ENCODE measurements around the gene PPP6R1. TPM values are rescaled to one million over a fixed set of nuclear protein-coding genes. Genes with fewer than 3 reads are reported as not detected.

PPP6R1 gene
- polyA plus RNA-seq, 2 donors = 29.8 to 30.6 TPM

GRCh38 chr19:55283548-55284377 lies 24.9 kb upstream of the PPP6R1 start, which contains the start of gene BRSK1:
Gene BRSK1 (plus strand): TSS chr19:55283997. CDS start chr19:55284443, 446 bp downstream.
- Histone ChIP-seq H3K27ac (ENCODE audit: low read depth in 2 of 2, low read length in 1 of 2) (peak within 1 kb of the TSS; percentile 8 to 35), H3K4me3 (ENCODE audit: low read depth in 1 of 2, low read length in 2 of 2) (peak within 1 kb of the TSS in 1 of 2 donors; percentile 38), H3K27me3 (ENCODE audit: control insufficient read depth in 1 of 2, insufficient read depth in 2 of 2, low read length in 2 of 2) (no peaks in the 10 kb centered on the region), H3K9me3 (ENCODE audit: control insufficient read depth in 2 of 2, insufficient read depth in 1 of 2, low read depth in 1 of 2, low read length in 1 of 2) (no peaks in the 10 kb centered on the region), H3K36me3 (ENCODE audit: control insufficient read depth in 2 of 2, insufficient read depth in 2 of 2, low read length in 1 of 2) (no peaks in the 10 kb centered on the region), H3K4me1 (ENCODE audit: control insufficient read depth in 2 of 2, insufficient read depth in 2 of 2, low read length in 1 of 2) (peaks cover 0 to 8% of the 10 kb centered on the region in 2 donors)
- WGBS, 2 donors = 5 to 21% methylated on average over 9 to 43 of the region's 44 CpGs

- 5% methylated on average over 52 of the region's 52 CpGs for WGBS, 2 donors
- Histone ChIP-seq H3K27me3 (ENCODE audit: control insufficient read depth in 1 of 2, insufficient read depth in 2 of 2, low read length in 2 of 2) (no peaks in the 10 kb centered on the region), H3K4me1 (ENCODE audit: control insufficient read depth in 2 of 2, insufficient read depth in 2 of 2, low read length in 1 of 2) (peaks cover 0 to 8% of the 10 kb centered on the region in 2 donors), H3K4me3 (ENCODE audit: low read depth in 1 of 2, low read length in 2 of 2) (peak within 1 kb of the TSS; percentile 73 to 90), H3K27ac (ENCODE audit: low read depth in 2 of 2, low read length in 1 of 2) (peak within 1 kb of the TSS; percentile 78 to 92), H3K9me3 (ENCODE audit: control insufficient read depth in 2 of 2, insufficient read depth in 1 of 2, low read depth in 1 of 2, low read length in 1 of 2) (no peaks in the 10 kb centered on the region), H3K36me3 (ENCODE audit: control insufficient read depth in 2 of 2, insufficient read depth in 2 of 2, low read length in 1 of 2) (peaks cover 0 to 10% of the 10 kb centered on the region in 2 donors)
Measured at GRCh38 chr19:55279770-55280643, 21.2 kb upstream of the PPP6R1 start, which contains the start of gene HSPBP1. Gene HSPBP1 (minus strand): TSS chr19:55280110. CDS start chr19:55279608, 502 bp downstream.

- Histone ChIP-seq H3K36me3 (ENCODE audit: control insufficient read depth in 2 of 2, insufficient read depth in 2 of 2, low read length in 1 of 2) (peaks cover 0 to 12% of the 10 kb centered on the region in 2 donors), H3K4me3 (ENCODE audit: low read depth in 1 of 2, low read length in 2 of 2) (peak overlapping the region; percentile 73 to 90), H3K27me3 (ENCODE audit: control insufficient read depth in 1 of 2, insufficient read depth in 2 of 2, low read length in 2 of 2) (no peaks in the 10 kb centered on the region), H3K4me1 (ENCODE audit: control insufficient read depth in 2 of 2, insufficient read depth in 2 of 2, low read length in 1 of 2) (peaks cover 0 to 8% of the 10 kb centered on the region in 2 donors), H3K27ac (ENCODE audit: low read depth in 2 of 2, low read length in 1 of 2) (peak overlapping the region in 1 of 2 donors; percentile 92), H3K9me3 (ENCODE audit: control insufficient read depth in 2 of 2, insufficient read depth in 1 of 2, low read depth in 1 of 2, low read length in 1 of 2) (no peaks in the 10 kb centered on the region)
- WGBS, 2 donors = 7 to 8% methylated on average over 21 to 23 of the region's 23 CpGs
Measured at GRCh38 chr19:55279340-55279739, 20.5 kb upstream of the PPP6R1 start.

- WGBS, 2 donors = 87 to 89% methylated on average over 13 of the region's 13 CpGs
- H3K9me3 ChIP-seq (ENCODE audit: control insufficient read depth in 2 of 2, insufficient read depth in 1 of 2, low read depth in 1 of 2, low read length in 1 of 2) = no peaks in the 10 kb centered on the region
- H3K4me3 ChIP-seq (ENCODE audit: low read depth in 1 of 2, low read length in 2 of 2) = peak overlapping the region in 1 of 2 donors; percentile 90
- H3K27me3 ChIP-seq (ENCODE audit: control insufficient read depth in 1 of 2, insufficient read depth in 2 of 2, low read length in 2 of 2) = no peaks in the 10 kb centered on the region
- peaks cover 0 to 8% of the 10 kb centered on the region in 2 donors for H3K4me1 ChIP-seq (ENCODE audit: control insufficient read depth in 2 of 2, insufficient read depth in 2 of 2, low read length in 1 of 2)
- no peak overlapping the region for H3K27ac ChIP-seq (ENCODE audit: low read depth in 2 of 2, low read length in 1 of 2)
- peaks cover 0 to 17% of the 10 kb centered on the region in 2 donors for H3K36me3 ChIP-seq (ENCODE audit: control insufficient read depth in 2 of 2, insufficient read depth in 2 of 2, low read length in 1 of 2)
Measured at GRCh38 chr19:55278391-55279135, 19.7 kb upstream of the PPP6R1 start.

GRCh38 chr19:55277494-55277893 lies 18.7 kb upstream of the PPP6R1 start:
- Histone ChIP-seq H3K9me3 (ENCODE audit: control insufficient read depth in 2 of 2, insufficient read depth in 1 of 2, low read depth in 1 of 2, low read length in 1 of 2) (no peaks in the 10 kb centered on the region), H3K36me3 (ENCODE audit: control insufficient read depth in 2 of 2, insufficient read depth in 2 of 2, low read length in 1 of 2) (peaks cover 0 to 20% of the 10 kb centered on the region in 2 donors), H3K4me3 (ENCODE audit: low read depth in 1 of 2, low read length in 2 of 2) (no peak overlapping the region), H3K27me3 (ENCODE audit: control insufficient read depth in 1 of 2, insufficient read depth in 2 of 2, low read length in 2 of 2) (no peaks in the 10 kb centered on the region), H3K4me1 (ENCODE audit: control insufficient read depth in 2 of 2, insufficient read depth in 2 of 2, low read length in 1 of 2) (peaks cover 0 to 8% of the 10 kb centered on the region in 2 donors), H3K27ac (ENCODE audit: low read depth in 2 of 2, low read length in 1 of 2) (no peak overlapping the region)
- 90% methylated on average over 16 to 17 of the region's 17 CpGs for WGBS, 2 donors

GRCh38 chr19:55276720-55277430 lies 18.1 kb upstream of the PPP6R1 start:
- peak overlapping the region in 1 of 2 donors; percentile 45 for H3K27ac ChIP-seq (ENCODE audit: low read depth in 2 of 2, low read length in 1 of 2)
- peaks cover 0 to 24% of the 10 kb centered on the region in 2 donors for H3K36me3 ChIP-seq (ENCODE audit: control insufficient read depth in 2 of 2, insufficient read depth in 2 of 2, low read length in 1 of 2)
- no peaks in the 10 kb centered on the region for H3K27me3 ChIP-seq (ENCODE audit: control insufficient read depth in 1 of 2, insufficient read depth in 2 of 2, low read length in 2 of 2)
- peaks cover 0 to 8% of the 10 kb centered on the region in 2 donors for H3K4me1 ChIP-seq (ENCODE audit: control insufficient read depth in 2 of 2, insufficient read depth in 2 of 2, low read length in 1 of 2)
- H3K9me3 ChIP-seq (ENCODE audit: control insufficient read depth in 2 of 2, insufficient read depth in 1 of 2, low read depth in 1 of 2, low read length in 1 of 2) = no peaks in the 10 kb centered on the region
- 85% methylated on average over 15 of the region's 15 CpGs for WGBS, 2 donors
- no peak overlapping the region for H3K4me3 ChIP-seq (ENCODE audit: low read depth in 1 of 2, low read length in 2 of 2)

GRCh38 chr19:55275851-55276719 lies 17.3 kb upstream of the PPP6R1 start:
- Histone ChIP-seq H3K4me3 (ENCODE audit: low read depth in 1 of 2, low read length in 2 of 2) (no peak overlapping the region), H3K27me3 (ENCODE audit: control insufficient read depth in 1 of 2, insufficient read depth in 2 of 2, low read length in 2 of 2) (no peaks in the 10 kb centered on the region), H3K27ac (ENCODE audit: low read depth in 2 of 2, low read length in 1 of 2) (peak overlapping the region in 1 of 2 donors; percentile 45), H3K36me3 (ENCODE audit: control insufficient read depth in 2 of 2, insufficient read depth in 2 of 2, low read length in 1 of 2) (peaks cover 0 to 24% of the 10 kb centered on the region in 2 donors), H3K4me1 (ENCODE audit: control insufficient read depth in 2 of 2, insufficient read depth in 2 of 2, low read length in 1 of 2) (peaks cover 0 to 8% of the 10 kb centered on the region in 2 donors), H3K9me3 (ENCODE audit: control insufficient read depth in 2 of 2, insufficient read depth in 1 of 2, low read depth in 1 of 2, low read length in 1 of 2) (no peaks in the 10 kb centered on the region)
- 73 to 78% methylated on average over 17 of the region's 17 CpGs for WGBS, 2 donors

Data from esophagus (tissue), 2 donors.